H1 (cell line): ENCODE results near the gene C20orf141. TPM values are rescaled to one million over a fixed set of nuclear protein-coding genes. Genes with fewer than 3 reads are reported as not detected.

Experiments
- CTCF ChIA-PET: fragments of 300-600 bp; sonication (Branson Sonifier 250); formaldehyde crosslinking; loops from one replicate; lab custom pipeline; 2021; ENCODE audit not compliant: partially characterized antibody; lab: Charles Lee
- POLR2A ChIA-PET: fragments of 300-600 bp; sonication (Branson Sonifier 250); formaldehyde crosslinking; loops from one replicate; lab custom pipeline; 2021; ENCODE audit warnings: inconsistent platforms; ENCODE audit not compliant: partially characterized antibody; lab: Charles Lee
- DNase-seq, 2 experiments: peaks; one replicate each; pipeline versions ENCODE4 v3.0.0 to v3.0.0-alpha.2; 2010 to 2022; ENCODE audit warnings: low spot score in 2 of 2, low read depth in 1 of 2, mixed read lengths in 1 of 2
- FAIRE-seq: peaks from 2 replicates; lab custom pipeline; 2011; peaks lifted over from hg19 to GRCh38; lab: Jason Lieb, UNC
- H2AFZ ChIP-seq: 2 replicates; pipeline ENCODE4 v1.8.1; 2012; ENCODE audit warnings: low read length, inconsistent platforms
- H2AK5ac ChIP-seq: 2 replicates; pipeline ENCODE4 v1.6.1; 2013; ENCODE audit warnings: low read depth, low read length
- H2BK120ac ChIP-seq: replicated peaks from 2 replicates; pipeline ENCODE3; 2013; ENCODE audit warnings: low read depth, low read length, inconsistent platforms
- H2BK12ac ChIP-seq: 2 replicates; pipeline ENCODE4 v1.6.1; 2013; ENCODE audit warnings: low read depth, low read length
- H2BK15ac ChIP-seq: 2 replicates; pipeline ENCODE4 v1.6.1; 2013; ENCODE audit warnings: low read length
- H2BK20ac ChIP-seq: 2 replicates; pipeline ENCODE4 v1.6.1; 2013; ENCODE audit warnings: low read length
- H2BK5ac ChIP-seq: 2 replicates; pipeline ENCODE4 v1.6.1; 2013; ENCODE audit warnings: low read depth, low read length
- H3K14ac ChIP-seq: 2 replicates; pipeline ENCODE4 v1.6.1; 2013; ENCODE audit warnings: inconsistent platforms; ENCODE audit not compliant: insufficient read length
- H3K18ac ChIP-seq: 2 replicates; pipeline ENCODE4 v1.6.1; 2013; ENCODE audit warnings: low read length; ENCODE audit errors: extremely low read depth
- H3K23ac ChIP-seq: 2 replicates; pipeline ENCODE4 v1.6.1; 2013; ENCODE audit warnings: inconsistent platforms; ENCODE audit not compliant: insufficient read length
- H3K23me2 ChIP-seq: 2 replicates; pipeline ENCODE4 v1.6.1; 2013; ENCODE audit warnings: low read depth, low read length
- H3K27ac ChIP-seq: 2 replicates; pipeline ENCODE4 v1.6.1; 2011; ENCODE audit warnings: low read depth, low read length, inconsistent platforms
- H3K27me3 ChIP-seq, 4 experiments: replicated peaks in 1 of 4; 1 replicate in 1 of 4; 2 replicates in 3 of 4; pipeline versions ENCODE4 v1.6.1 to v1.8.1; 2011 to 2013; ENCODE audit warnings: low read length in 3 of 4, mild to moderate bottlenecking in 3 of 4, inconsistent platforms in 2 of 4, mixed read lengths in 2 of 4, moderate library complexity in 1 of 4; ENCODE audit not compliant: control insufficient read depth in 3 of 4, insufficient read depth in 3 of 4; ENCODE audit errors: extremely low read depth in 1 of 4
- H3K36me3 ChIP-seq, 4 experiments: 2 replicates each; pipeline versions ENCODE4 v1.6.1 to v1.8.1; 2011 to 2013; ENCODE audit warnings: mild to moderate bottlenecking in 4 of 4, low read length in 3 of 4, moderate library complexity in 2 of 4, control low read depth in 1 of 4, inconsistent platforms in 1 of 4; ENCODE audit not compliant: insufficient read depth in 4 of 4, control insufficient read depth in 2 of 4
- H3K4ac ChIP-seq: replicated peaks from 2 replicates; pipeline ENCODE3; 2013; ENCODE audit warnings: low read length, low read depth, mixed read lengths, inconsistent platforms; ENCODE audit not compliant: insufficient read length
- H3K4me1 ChIP-seq, 4 experiments: replicated peaks in 1 of 4; 1 replicate in 1 of 4; 2 replicates in 3 of 4; pipeline versions ENCODE4 v1.6.1 to v1.8.1; 2011 to 2013; ENCODE audit warnings: low read length in 3 of 4, inconsistent platforms in 2 of 4, mixed read lengths in 1 of 4; ENCODE audit not compliant: insufficient read depth in 4 of 4, control insufficient read depth in 3 of 4
- H3K4me2 ChIP-seq, 2 experiments: 2 replicates each; pipeline versions ENCODE4 v1.6.1 to v1.8.1; 2011 to 2013; ENCODE audit warnings: low read depth in 2 of 2, low read length in 2 of 2, control low read depth in 1 of 2, inconsistent platforms in 1 of 2, mild to moderate bottlenecking in 1 of 2; ENCODE audit not compliant: insufficient read depth in 1 of 2
- H3K4me3 ChIP-seq, 4 experiments: fragments of 200-600, 300-600 bp in 1 of 4; sonication (generic), shearing (Covaris generic), sonication (Bioruptor Twin) in 1 of 4; 2 replicates each; pipeline versions ENCODE4 v1.5.1 to v1.8.1; 2011 to 2016; ENCODE audit warnings: low read length in 4 of 4, low read depth in 3 of 4, control low read depth in 2 of 4, inconsistent platforms in 2 of 4, mild to moderate bottlenecking in 2 of 4, mixed read lengths in 1 of 4, moderate library complexity in 1 of 4; ENCODE audit not compliant: insufficient read depth in 2 of 4; ENCODE audit errors: extremely low read depth in 1 of 4
- H3K56ac ChIP-seq: replicated peaks from 2 replicates; pipeline ENCODE3; 2013; ENCODE audit warnings: low read depth, mild to moderate bottlenecking, mixed read lengths, low read length, inconsistent platforms; ENCODE audit not compliant: insufficient read length
- H3K79me1 ChIP-seq: 2 replicates; pipeline ENCODE4 v1.6.1; 2013; ENCODE audit warnings: low read depth, low read length, control low read depth
- H3K79me2 ChIP-seq, 2 experiments: 2 replicates each; pipeline versions ENCODE4 v1.6.1 to v1.8.1; 2012 to 2013; ENCODE audit warnings: low read length in 2 of 2, mild to moderate bottlenecking in 2 of 2, inconsistent platforms in 1 of 2; ENCODE audit not compliant: insufficient read depth in 2 of 2, control insufficient read depth in 1 of 2
- H3K9ac ChIP-seq, 4 experiments: replicated peaks in 1 of 4; 1 replicate in 1 of 4; 2 replicates in 3 of 4; pipeline versions ENCODE4 v1.6.1 to v1.8.1; 2011 to 2013; ENCODE audit warnings: low read depth in 3 of 4, low read length in 3 of 4, control low read depth in 2 of 4, mild to moderate bottlenecking in 2 of 4, moderate library complexity in 2 of 4, inconsistent platforms in 1 of 4; ENCODE audit errors: extremely low read depth in 1 of 4
- H3K9me3 ChIP-seq, 2 experiments: 2 replicates each; pipeline versions ENCODE4 v1.6.1 to v1.8.1; 2012 to 2013; ENCODE audit warnings: mild to moderate bottlenecking in 2 of 2, moderate library complexity in 2 of 2, control low read depth in 1 of 2, inconsistent platforms in 1 of 2, low read depth in 1 of 2, low read length in 1 of 2, mixed read lengths in 1 of 2; ENCODE audit not compliant: insufficient read depth in 2 of 2
- H4K20me1 ChIP-seq, 2 experiments: replicated peaks in 1 of 2; 2 replicates each; pipeline versions ENCODE3 to v1.8.1; 2011 to 2013; ENCODE audit warnings: inconsistent platforms in 2 of 2, low read length in 2 of 2, mild to moderate bottlenecking in 1 of 2; ENCODE audit not compliant: insufficient read depth in 2 of 2, control insufficient read depth in 1 of 2
- H4K5ac ChIP-seq: 2 replicates; pipeline ENCODE4 v1.6.1; 2013; ENCODE audit warnings: low read length, low read depth, mixed read lengths, inconsistent platforms; ENCODE audit not compliant: insufficient read length
- H4K8ac ChIP-seq: 2 replicates; pipeline ENCODE4 v1.8.0; 2013; ENCODE audit warnings: mild to moderate bottlenecking, moderate library complexity, low read length, inconsistent platforms; ENCODE audit not compliant: insufficient read depth; ENCODE audit errors: extremely low read depth
- H4K91ac ChIP-seq: replicated peaks from 2 replicates; pipeline ENCODE3; 2013; ENCODE audit warnings: low read length, mixed read lengths, inconsistent platforms; ENCODE audit not compliant: insufficient read length
- CREB1 ChIP-seq: IDR thresholded peaks from 2 replicates; pipeline ENCODE4 v1.6.1; 2012; ENCODE audit warnings: inconsistent platforms
- HDAC2 ChIP-seq, 2 experiments: fragments of 300-600 bp in 1 of 2; sonication (generic) in 1 of 2; IDR thresholded peaks; 2 replicates each; pipeline ENCODE4 v1.6.1; 2011 to 2012; ENCODE audit warnings: low read depth in 2 of 2, low read length in 2 of 2, mild to moderate bottlenecking in 2 of 2, moderate library complexity in 2 of 2, borderline replicate concordance in 1 of 2, inconsistent platforms in 1 of 2
- JUND ChIP-seq: IDR thresholded peaks from 2 replicates; pipeline ENCODE4 v1.6.1; 2011; ENCODE audit warnings: mild to moderate bottlenecking, improper control_type of control experiment, low read length
- NRF1 ChIP-seq: IDR thresholded peaks from 2 replicates; pipeline ENCODE4 v1.6.1; 2011; ENCODE audit warnings: mild to moderate bottlenecking, low read depth, low read length, improper control_type of control experiment
- RBBP5 ChIP-seq: IDR thresholded peaks from 2 replicates; pipeline ENCODE4 v1.7.1; 2012; ENCODE audit warnings: low read depth, mild to moderate bottlenecking, inconsistent platforms, low read length, moderate library complexity, borderline replicate concordance
- SRF ChIP-seq: IDR thresholded peaks from 2 replicates; pipeline ENCODE4 v1.6.1; 2011; ENCODE audit warnings: mild to moderate bottlenecking, low read depth, low read length, moderate library complexity
- SUZ12 ChIP-seq: fragments of 200-600 bp; sonication (generic); IDR thresholded peaks from 2 replicates; pipeline ENCODE4 v1.6.1; 2012; ENCODE audit warnings: mild to moderate bottlenecking, inconsistent platforms, low read length, moderate library complexity, mixed read lengths
- YY1 ChIP-seq: IDR thresholded peaks from 2 replicates; pipeline ENCODE4 v1.6.1; 2011; ENCODE audit warnings: low read depth, mild to moderate bottlenecking, low read length
- WGBS, 2 experiments: shearing (Covaris generic) in 1 of 2; methylation state at CpG; one replicate each; pipeline versions ENCODE4 v1.1.6 to v1.1.7; 2013 to 2015; ENCODE audit warnings: low lambda C conversion rate in 2 of 2, mixed read lengths in 2 of 2, inconsistent platforms in 1 of 2, low coverage in 1 of 2, missing lambda C conversion rate in 1 of 2; ENCODE audit not compliant: insufficient replicate concordance in 2 of 2, insufficient coverage in 1 of 2, insufficient read length in 1 of 2; ENCODE audit errors: extremely low coverage in 1 of 2, missing lambda C conversion rate in 1 of 2; 5-methylcytosine and 5-hydroxymethylcytosine counted together
- polyA plus RNA-seq, 7 experiments: library from polyadenylated mRNA; depleted of rRNA in 3 of 7; stranded (reverse) in 5 of 7; unstranded in 2 of 7; fragments of >200 nt in 5 of 7; fragments of 200-250 nt in 2 of 7; gene quantifications; 1 replicate in 5 of 7; 2 replicates in 1 of 7; 4 replicates in 1 of 7; pipeline versions ENCODE4 v1.2.1 to v1.2.3, GENCODE V29; 2011 to 2013; ENCODE audit warnings: missing spikeins in 2 of 7, mixed read lengths in 2 of 7
- total RNA-seq: library from RNA; stranded (reverse); fragmentation: NEBNext Ultra II Directional; extraction: Animal tissue kit (Norgen Biotek cat#: 25700); gene quantifications from 2 replicates; pipeline ENCODE4 v1.2.1, GENCODE V29; 2021
- TF ChIP-seq, protein P1 (sequence below): IDR thresholded peaks from 2 replicates; pipeline ENCODE4 v1.6.1; 2011; ENCODE audit warnings: low read length, improper control_type of control experiment

The C20orf141 gene
- total and polyA plus RNA-seq, 2 of the 8 experiments (the other 6 are each of a cell fraction or from before 2014, with no cell fraction given), result not detected

DNA sequence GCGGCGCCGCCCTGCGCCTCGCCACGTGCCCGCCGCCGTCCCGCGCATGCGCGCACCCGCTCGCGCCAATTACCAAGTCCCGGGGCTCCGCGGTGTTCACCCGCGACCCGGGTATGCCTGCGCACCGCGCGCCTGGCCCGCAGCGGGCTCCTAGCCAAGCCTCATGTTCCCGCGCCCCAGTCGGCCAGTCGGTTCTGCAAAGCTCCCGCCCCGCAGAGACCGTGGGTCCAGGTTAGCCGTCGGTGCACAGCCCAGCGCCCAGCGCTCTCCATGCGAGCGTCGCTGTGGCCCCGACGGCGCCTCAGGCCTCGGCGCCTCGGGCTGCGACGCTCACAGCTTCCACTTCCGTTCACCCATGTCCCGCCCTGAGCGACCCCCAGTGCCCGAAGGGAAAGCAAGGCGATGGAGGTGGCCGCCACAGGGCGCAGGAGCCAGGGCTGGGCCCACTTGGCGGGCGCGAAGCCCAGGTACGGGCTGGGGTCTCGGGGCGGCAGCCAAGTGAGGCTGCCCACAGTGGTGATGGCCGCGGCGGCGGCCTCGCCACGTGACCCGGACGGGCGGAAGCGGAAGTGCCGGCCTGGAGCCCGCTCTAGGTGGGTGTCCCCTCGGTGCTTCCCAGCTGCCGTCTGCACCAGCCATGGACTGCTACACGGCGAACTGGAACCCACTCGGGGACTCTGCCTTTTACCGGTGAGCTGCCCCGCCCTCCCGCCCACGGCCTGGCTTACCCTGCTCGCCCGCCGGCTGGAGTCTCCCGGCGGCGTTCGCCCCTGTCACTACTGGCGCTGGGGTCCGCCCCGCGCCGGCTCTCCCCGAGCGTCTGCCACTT lies 25.6 kb downstream of the C20orf141 start, which contains the start of the genes PCED1A and VPS16:
PCED1A (minus strand) TSS at position 518 of the 829 bp plus-strand sequence. CDS start 743 bp downstream, outside the sequence.
VPS16 (plus strand) TSS at position 608 of the 829 bp plus-strand sequence; CDS start at position 638, 30 bp downstream.
- ChIA-PET CTCF (interaction anchor here (1.8 to 4.1 kb wide), 4 partner anchors 11 to 88 kb away, joined by 4 to 20 read pairs (median 6); no protein-coding TSS in a partner anchor), POLR2A (interaction anchor here (0.6 to 2.7 kb wide), 9 partner anchors 10 to 186 kb away, joined by 3 to 10 read pairs (median 3); partner anchors contain the start of gene PTPRA)
- Histone ChIP-seq H2AK5ac (no peak within 1 kb of the TSS), H3K56ac (peak within 1 kb of the TSS; percentile 36), H3K9ac (peak within 1 kb of the TSS in 2 of 4 experiments; percentile 48 to 53; a peak in 3 of 7 replicates), H2BK15ac (no peak within 1 kb of the TSS), H2AFZ (peak within 1 kb of the TSS; percentile 78; the same call in 1 of the 2 replicates), H3K23ac (no peak within 1 kb of the TSS), H3K4me2 (peak within 1 kb of the TSS; percentile 56 to 89), H2BK20ac (no peak within 1 kb of the TSS), H3K14ac (no peak within 1 kb of the TSS), H3K23me2 (peaks cover 9% of the 10 kb centered on the region; the same call in 1 of the 2 replicates), H4K20me1 (peaks cover 0 to 5% of the 10 kb centered on the region in 2 experiments), H2BK120ac (no peak within 1 kb of the TSS), H3K27me3 (peaks cover 5 to 20% (median 17%) of the 10 kb centered on the region in 4 experiments), H4K91ac (peak within 1 kb of the TSS; percentile 89), H2BK12ac (0 out of 2 replicates have a peak within 1 kb of the TSS, but pooled peaks have one; percentile 23), H3K18ac (no peak within 1 kb of the TSS; the same call in none of the 2 replicates), H3K4me3 (peak within 1 kb of the TSS; percentile 64 to 93 (median 71)), H3K4ac (no peak within 1 kb of the TSS), H3K27ac (no peak within 1 kb of the TSS), H3K79me2 (no peaks in the 10 kb centered on the region), H2BK5ac (no peak within 1 kb of the TSS), H3K79me1 (no peaks in the 10 kb centered on the region), H3K4me1 (no peaks in the 10 kb centered on the region; a peak in 1 of 7 replicates), H3K36me3 (peaks cover 0 to 5% (median 0%) of the 10 kb centered on the region in 4 experiments; a peak in 1 of 8 replicates), H4K5ac (peak within 1 kb of the TSS; percentile 62), H4K8ac (peak within 1 kb of the TSS; percentile 98), H3K9me3 (peaks cover 0 to 6% of the 10 kb centered on the region in 2 experiments; a peak in 1 of 4 replicates)
- DNase-seq, result peak; percentile 49 to 93
- no peak for FAIRE-seq
- 19% methylated on average over 64 of the region's 98 CpGs; no CpG with 5 or more reads in 1 of the 2 experiments for WGBS, 2 experiments
- TF ChIP-seq YY1 (peak; percentile 99), JUND (no peak), CREB1 (peak; percentile 50; the same call in 1 of the 2 replicates), HDAC2 (IDR thresholded peaks at IDR 0.05; ENCODE audit: borderline replicate concordance in 1 of 2, low read depth in 2 of 2, low read length in 2 of 2) (peak in 1 of 2 experiments; percentile 74; a peak in 2 of 4 replicates), SUZ12 (no peak; the same call in 1 of the 2 replicates), NRF1 (peak; percentile 39), SRF (no peak), RBBP5 (peak; percentile 75; the same call in 1 of the 2 replicates)
- TF ChIP-seq, protein P1, sequence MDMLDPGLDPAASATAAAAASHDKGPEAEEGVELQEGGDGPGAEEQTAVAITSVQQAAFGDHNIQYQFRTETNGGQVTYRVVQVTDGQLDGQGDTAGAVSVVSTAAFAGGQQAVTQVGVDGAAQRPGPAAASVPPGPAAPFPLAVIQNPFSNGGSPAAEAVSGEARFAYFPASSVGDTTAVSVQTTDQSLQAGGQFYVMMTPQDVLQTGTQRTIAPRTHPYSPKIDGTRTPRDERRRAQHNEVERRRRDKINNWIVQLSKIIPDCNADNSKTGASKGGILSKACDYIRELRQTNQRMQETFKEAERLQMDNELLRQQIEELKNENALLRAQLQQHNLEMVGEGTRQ, result peak; percentile 97
